Endodermal cell (in vitro differentiated cells): Measurements from ENCODE around the gene FNBP1. TPM values are rescaled to one million over a fixed set of nuclear protein-coding genes. Genes with fewer than 3 reads are reported as not detected.

ENCODE experiments used
- DNase-seq: peaks from one replicate; pipeline ENCODE4 v3.0.0-alpha.2; 2017
- H3K27ac ChIP-seq: 2 replicates; pipeline ENCODE4 v1.5.1; 2013; ENCODE audit warnings: mild to moderate bottlenecking, low read depth, low read length, moderate library complexity
- H3K27me3 ChIP-seq: 2 replicates; pipeline ENCODE4 v1.6.1; 2013; ENCODE audit warnings: mild to moderate bottlenecking, low read length, moderate library complexity; ENCODE audit not compliant: insufficient read depth, control insufficient read depth, poor library complexity, severe bottlenecking
- H3K36me3 ChIP-seq: 2 replicates; pipeline ENCODE4 v1.7.0; 2013; ENCODE audit warnings: mild to moderate bottlenecking, low read length, moderate library complexity; ENCODE audit not compliant: control insufficient read depth, insufficient read depth
- H3K4me1 ChIP-seq: one replicate; pipeline ENCODE4 v1.7.0; 2013; ENCODE audit warnings: low read length; ENCODE audit not compliant: control insufficient read depth, insufficient read depth
- H3K4me3 ChIP-seq: 2 replicates; pipeline ENCODE4 v1.5.1; 2013; ENCODE audit warnings: mild to moderate bottlenecking, low read length, moderate library complexity
- H3K9ac ChIP-seq: 2 replicates; pipeline ENCODE4 v1.6.1; 2013; ENCODE audit warnings: mild to moderate bottlenecking, low read length, moderate library complexity; ENCODE audit not compliant: poor library complexity, severe bottlenecking; ENCODE audit errors: extremely low read depth
- H3K9me3 ChIP-seq: 2 replicates; pipeline ENCODE4 v1.6.1; 2013; ENCODE audit warnings: mild to moderate bottlenecking, low read length, moderate library complexity; ENCODE audit not compliant: control insufficient read depth
- H3K27ac Mint-ChIP-seq: 2 replicates; pipeline ENCODE4 v1.8.0; 2020; ENCODE audit warnings: mixed read lengths
- H3K27me3 Mint-ChIP-seq: 2 replicates; pipeline ENCODE4 v1.8.0; 2021; ENCODE audit warnings: mild to moderate bottlenecking, mixed read lengths; ENCODE audit not compliant: insufficient read depth
- H3K36me3 Mint-ChIP-seq: 2 replicates; pipeline ENCODE4 v1.8.0; 2020; ENCODE audit warnings: low read depth, mixed read lengths
- H3K4me1 Mint-ChIP-seq: 2 replicates; pipeline ENCODE4 v1.8.0; 2020; ENCODE audit warnings: mixed read lengths
- H3K4me3 Mint-ChIP-seq: 2 replicates; pipeline ENCODE4 v1.8.0; 2020; ENCODE audit warnings: mild to moderate bottlenecking, moderate library complexity, mixed read lengths
- H3K9me3 Mint-ChIP-seq: 2 replicates; pipeline ENCODE4 v1.8.0; 2020; ENCODE audit warnings: mild to moderate bottlenecking, mixed read lengths
- WGBS, 2 experiments: methylation state at CpG; one replicate each; pipeline versions ENCODE4 v1.1.5 to v1.1.7; 2013; ENCODE audit warnings: missing lambda C conversion rate in 2 of 2, mixed read lengths in 1 of 2; ENCODE audit not compliant: insufficient coverage in 1 of 2, insufficient read length in 1 of 2; 5-methylcytosine and 5-hydroxymethylcytosine counted together
- long read RNA-seq, 4 experiments: library from polyadenylated mRNA in 2 of 4; library from RNA in 1 of 4; library from capped mRNA in 1 of 4; stranded (forward) in 3 of 4; unstranded in 1 of 4; transcript quantifications; one replicate each; pipeline ENCODE4 v2.0.0, GENCODE V29; 2020 to 2021; ENCODE audit warnings: inconsistent platforms in 1 of 4
- polyA plus RNA-seq, 2 experiments: library from polyadenylated mRNA; stranded (reverse); fragments of 50-300 nt; gene quantifications; one replicate each; pipeline ENCODE4 v1.2.3, GENCODE V29; 2013
- total RNA-seq, 2 donors: library from RNA; stranded (reverse); fragmentation: NEBNext Ultra II Directional in 1 of 2; extraction: Animal tissue kit (Norgen Biotek cat#: 25700) in 1 of 2; gene quantifications; 2 replicates in 1 of 2; 3 replicates in 1 of 2; pipeline ENCODE4 v1.2.1, GENCODE V29; 2021
- TF ChIP-seq, protein P1 (sequence below): fragments of 200-600 bp; sonication (generic); conservative IDR thresholded peaks from 2 replicates; pipeline ENCODE4 v1.5.0; 2021; ENCODE audit warnings: antibody characterized with exemption, mild to moderate bottlenecking

The FNBP1 gene
- total RNA-seq, result 10 to 100 TPM; 41.4 to 43.3 TPM
- polyA plus RNA-seq (2013, experiment 1 of 2), result 23.4 TPM
- polyA plus RNA-seq (2013, experiment 2 of 2), result 27.2 TPM
- long read RNA-seq, experiment 1, partial matches to known transcripts, result 0 of 6 reads
- long read RNA-seq, experiment 1, other reads (novel, unspliced or antisense), result 6 of 6 reads
- long read RNA-seq, experiment 2, full-length matches to known transcripts, result 6 of 28 reads
- long read RNA-seq, experiment 2, partial matches to known transcripts, result 7 of 28 reads
- long read RNA-seq, experiment 2, other reads (novel, unspliced or antisense), result 15 of 28 reads
- long read RNA-seq, experiment 3, partial matches to known transcripts, result 4 of 37 reads
- long read RNA-seq, experiment 3, other reads (novel, unspliced or antisense), result 33 of 37 reads
- long read RNA-seq, experiment 4, partial matches to known transcripts, result 2 of 6 reads
- long read RNA-seq, experiment 4, other reads (novel, unspliced or antisense), result 4 of 6 reads

DNA sequence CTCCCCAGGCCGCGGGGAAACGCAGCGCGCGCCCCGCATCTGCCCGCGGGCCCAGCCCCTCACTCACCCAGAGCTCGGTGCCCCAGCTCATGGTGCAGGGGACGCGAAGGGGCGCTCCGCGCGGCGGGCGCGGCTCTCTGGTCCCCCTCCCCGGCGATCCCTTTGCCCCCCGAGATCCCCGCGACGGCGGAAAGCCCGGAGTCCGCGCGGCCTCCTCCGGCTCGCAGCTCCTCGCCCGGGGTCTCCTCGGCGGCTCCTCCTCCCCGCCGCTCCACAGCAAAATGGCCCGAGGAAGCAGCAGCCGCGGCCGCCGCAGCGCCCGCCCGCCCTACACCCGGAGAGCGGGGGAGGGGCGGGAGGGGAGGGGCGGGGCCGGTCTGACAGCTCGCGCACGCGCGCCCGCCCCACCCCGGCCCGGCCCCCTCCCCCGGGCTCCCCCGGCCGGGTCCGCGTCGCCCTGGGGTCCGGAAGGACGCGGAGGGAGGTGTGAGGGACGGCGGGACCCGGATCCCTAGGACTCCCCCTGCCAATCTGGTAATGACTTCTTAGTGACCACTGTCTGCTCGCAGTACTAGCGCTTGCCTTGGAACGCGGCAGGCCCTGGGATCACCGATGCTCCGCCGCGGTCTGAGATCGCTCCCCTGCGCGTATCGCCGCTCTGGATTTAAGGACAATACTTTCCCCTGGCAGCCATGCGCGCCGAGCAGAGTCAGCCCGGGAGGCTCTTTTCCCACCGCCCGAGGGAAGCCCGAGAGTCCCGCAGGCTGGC lies at the start of gene FNBP1:
TSS of gene FNBP1 (minus strand) at position 305 of the 769 bp plus-strand sequence. CDS start at position 91, 214 bp downstream.
- peak within 1 kb of the TSS; percentile 79 for H3K9ac ChIP-seq
- 0% methylated on average over 21 to 92 of the region's 92 CpGs for WGBS, 2 experiments
- Mint-ChIP-seq H3K4me3 (peak within 1 kb of the TSS; percentile 98), H3K27ac (peak within 1 kb of the TSS; percentile 92), H3K4me1 (peaks cover 22% of the 10 kb centered on the region), H3K9me3 (no peaks in the 10 kb centered on the region), H3K27me3 (peaks cover 5% of the 10 kb centered on the region), H3K36me3 (no peaks in the 10 kb centered on the region)
- TF ChIP-seq, protein P1, sequence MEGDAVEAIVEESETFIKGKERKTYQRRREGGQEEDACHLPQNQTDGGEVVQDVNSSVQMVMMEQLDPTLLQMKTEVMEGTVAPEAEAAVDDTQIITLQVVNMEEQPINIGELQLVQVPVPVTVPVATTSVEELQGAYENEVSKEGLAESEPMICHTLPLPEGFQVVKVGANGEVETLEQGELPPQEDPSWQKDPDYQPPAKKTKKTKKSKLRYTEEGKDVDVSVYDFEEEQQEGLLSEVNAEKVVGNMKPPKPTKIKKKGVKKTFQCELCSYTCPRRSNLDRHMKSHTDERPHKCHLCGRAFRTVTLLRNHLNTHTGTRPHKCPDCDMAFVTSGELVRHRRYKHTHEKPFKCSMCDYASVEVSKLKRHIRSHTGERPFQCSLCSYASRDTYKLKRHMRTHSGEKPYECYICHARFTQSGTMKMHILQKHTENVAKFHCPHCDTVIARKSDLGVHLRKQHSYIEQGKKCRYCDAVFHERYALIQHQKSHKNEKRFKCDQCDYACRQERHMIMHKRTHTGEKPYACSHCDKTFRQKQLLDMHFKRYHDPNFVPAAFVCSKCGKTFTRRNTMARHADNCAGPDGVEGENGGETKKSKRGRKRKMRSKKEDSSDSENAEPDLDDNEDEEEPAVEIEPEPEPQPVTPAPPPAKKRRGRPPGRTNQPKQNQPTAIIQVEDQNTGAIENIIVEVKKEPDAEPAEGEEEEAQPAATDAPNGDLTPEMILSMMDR, result no peak
- H3K4me3 ChIP-seq, result peak within 1 kb of the TSS; percentile 84
- no peaks in the 10 kb centered on the region for H3K27me3 ChIP-seq
- no peaks in the 10 kb centered on the region for H3K36me3 ChIP-seq
- H3K4me1 ChIP-seq, result peaks cover 4% of the 10 kb centered on the region
- no peaks in the 10 kb centered on the region for H3K9me3 ChIP-seq
- DNase-seq, result peak; percentile 93
- H3K27ac ChIP-seq, result peak within 1 kb of the TSS; percentile 78

DNA sequence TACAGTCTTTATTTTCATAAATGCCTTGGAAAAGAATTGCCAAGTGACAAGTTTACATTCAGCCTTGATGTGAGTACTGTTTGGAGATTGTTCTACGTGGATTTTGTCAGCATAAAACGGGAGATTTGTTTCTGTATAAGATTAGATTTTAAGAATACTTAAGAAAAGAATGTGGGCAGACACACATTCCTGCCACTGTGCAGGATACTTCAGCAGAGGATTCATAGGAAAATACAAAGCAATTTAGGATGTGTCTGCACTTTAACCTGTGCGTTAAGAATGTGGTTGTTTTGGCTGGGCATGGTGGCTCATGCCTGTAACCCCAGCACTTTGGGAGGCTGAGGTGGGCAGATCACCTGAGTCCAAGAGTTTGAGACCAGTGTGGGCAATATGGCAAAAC lies 47.9 kb upstream of the FNBP1 start:
- Histone ChIP-seq H3K4me3 (no peak overlapping the region), H3K9me3 (no peaks in the 10 kb centered on the region), H3K36me3 (peaks cover 86% of the 10 kb centered on the region), H3K4me1 (no peaks in the 10 kb centered on the region), H3K9ac (no peak overlapping the region), H3K27me3 (no peaks in the 10 kb centered on the region), H3K27ac (no peak overlapping the region)
- TF ChIP-seq, protein P1, result no peak
- H3K27ac Mint-ChIP-seq, result no peak overlapping the region
- no peaks in the 10 kb centered on the region for H3K9me3 Mint-ChIP-seq
- peaks cover 65% of the 10 kb centered on the region for H3K36me3 Mint-ChIP-seq
- H3K4me1 Mint-ChIP-seq, result no peaks in the 10 kb centered on the region
- no peak overlapping the region for H3K4me3 Mint-ChIP-seq
- DNase-seq, result no peak
- 98 to 100% methylated on average over 3 of the region's 3 CpGs for WGBS, 2 experiments
- H3K27me3 Mint-ChIP-seq, result no peaks in the 10 kb centered on the region

DNA sequence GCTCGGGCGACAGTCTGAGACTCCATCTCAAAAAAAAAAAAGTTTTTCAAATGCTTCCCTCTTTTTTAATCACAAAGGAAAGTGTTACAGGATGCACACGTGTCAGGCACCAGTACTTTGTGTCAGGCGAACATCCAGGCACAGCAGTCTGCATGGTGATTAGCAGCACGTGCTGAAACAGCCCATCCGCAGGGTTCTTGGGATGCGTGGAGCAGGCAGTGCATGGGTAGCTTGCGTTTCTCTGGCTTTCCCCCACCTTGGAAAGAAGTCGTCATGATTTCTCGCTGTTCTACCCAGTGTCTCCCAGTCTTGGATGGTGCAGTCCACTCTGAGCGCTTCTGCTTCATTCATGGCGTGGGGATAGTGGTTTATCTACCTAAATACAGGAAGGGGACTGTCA lies 46.2 kb upstream of the FNBP1 start:
- WGBS, 2 experiments, result 96% methylated on average over 11 to 12 of the region's 12 CpGs
- Histone ChIP-seq H3K36me3 (peaks cover 84% of the 10 kb centered on the region), H3K27ac (no peak overlapping the region), H3K4me3 (no peak overlapping the region), H3K9me3 (no peaks in the 10 kb centered on the region), H3K9ac (no peak overlapping the region), H3K4me1 (no peaks in the 10 kb centered on the region), H3K27me3 (no peaks in the 10 kb centered on the region)
- no peak overlapping the region for H3K4me3 Mint-ChIP-seq
- no peaks in the 10 kb centered on the region for H3K27me3 Mint-ChIP-seq
- H3K36me3 Mint-ChIP-seq, result peaks cover 58% of the 10 kb centered on the region
- H3K27ac Mint-ChIP-seq, result no peak overlapping the region
- no peaks in the 10 kb centered on the region for H3K4me1 Mint-ChIP-seq
- TF ChIP-seq, protein P1, result no peak
- DNase-seq, result no peak
- H3K9me3 Mint-ChIP-seq, result no peaks in the 10 kb centered on the region
